GM19372 (cell line): ENCODE results near the gene TCHP.

Experiments
- ATAC-seq: cut with Tn5 transposase; IDR thresholded peaks from one replicate; pipeline ENCODE4 v1.9.1; 2021; ENCODE audit warnings: mild to moderate bottlenecking, low read depth, moderate library complexity; ENCODE audit not compliant: unreplicated experiment

TCHP gene

GRCh38 chr12:109930028-109930800 is 30.1 kb downstream of the TCHP start:
- no peak for ATAC-seq

- ATAC-seq, result no peak
These were observed 31.1 kb downstream of the TCHP start for GRCh38 chr12:109931143-109931542.

GRCh38 chr12:109932878-109933503 is 32.9 kb downstream of the TCHP start:
- ATAC-seq, result no peak

- ATAC-seq, result no peak
These were observed 34.0 kb downstream of the TCHP start for GRCh38 chr12:109934026-109934425.

GRCh38 chr12:109937371-109937770 is 37.3 kb downstream of the TCHP start:
- no peak for ATAC-seq

GRCh38 chr12:109938947-109939346 is 38.9 kb downstream of the TCHP start:
- no peak for ATAC-seq

- ATAC-seq, result no peak
These were observed 39.4 kb downstream of the TCHP start for GRCh38 chr12:109939504-109939903.

- no peak for ATAC-seq
These were observed 40.4 kb downstream of the TCHP start for GRCh38 chr12:109940339-109940923.

GRCh38 chr12:109943811-109944210 is 43.7 kb downstream of the TCHP start:
- ATAC-seq, result no peak

- no peak for ATAC-seq
These were observed 44.7 kb downstream of the TCHP start for GRCh38 chr12:109944561-109945359.

- no peak for ATAC-seq
These were observed 46.4 kb downstream of the TCHP start for GRCh38 chr12:109946505-109946904.

- no peak for ATAC-seq
These were observed 46.8 kb downstream of the TCHP start for GRCh38 chr12:109946913-109947312.

- no peak for ATAC-seq
These were observed 47.4 kb downstream of the TCHP start for GRCh38 chr12:109947521-109947920.

GRCh38 chr12:109948368-109948767 is 48.3 kb downstream of the TCHP start:
- ATAC-seq, result no peak

GRCh38 chr12:109949089-109949488 is 49.0 kb downstream of the TCHP start:
- no peak for ATAC-seq

GRCh38 chr12:109950625-109951024 is 50.6 kb downstream of the TCHP start:
- no peak for ATAC-seq

GRCh38 chr12:109951136-109951535 is 51.1 kb downstream of the TCHP start:
- no peak for ATAC-seq

GRCh38 chr12:109951751-109952150 is 51.7 kb downstream of the TCHP start:
- ATAC-seq, result no peak

GRCh38 chr12:109952160-109952858 is 52.2 kb downstream of the TCHP start:
- ATAC-seq, result no peak

GRCh38 chr12:109952873-109953272 is 52.8 kb downstream of the TCHP start:
- no peak for ATAC-seq
